Neural crest cell (in vitro differentiated cells): ENCODE results near the gene P2RY2. TPM values are rescaled to one million over a fixed set of nuclear protein-coding genes. Genes with fewer than 3 reads are reported as not detected.

Source experiments
- DNase-seq: peaks from one replicate; pipeline ENCODE4 v3.0.0; 2021; ENCODE audit warnings: low read depth, mixed read lengths, low spot score
- H3K27ac Mint-ChIP-seq: one replicate; pipeline ENCODE4 v1.8.0; 2021; ENCODE audit warnings: mild to moderate bottlenecking, mixed read lengths; ENCODE audit not compliant: unreplicated experiment
- H3K27me3 Mint-ChIP-seq: 2 replicates; pipeline ENCODE4 v1.8.0; 2021; ENCODE audit warnings: low read depth, mild to moderate bottlenecking, mixed read lengths
- H3K36me3 Mint-ChIP-seq: 2 replicates; pipeline ENCODE4 v1.8.0; 2021; ENCODE audit warnings: low read depth, mild to moderate bottlenecking, mixed read lengths
- H3K4me1 Mint-ChIP-seq: 2 replicates; pipeline ENCODE4 v1.8.0; 2021; ENCODE audit warnings: mixed read lengths
- H3K4me3 Mint-ChIP-seq: one replicate; pipeline ENCODE4 v1.8.0; 2021; ENCODE audit warnings: mild to moderate bottlenecking, mixed read lengths
- H3K9me3 Mint-ChIP-seq: 2 replicates; pipeline ENCODE4 v1.8.0; 2021; ENCODE audit warnings: mixed read lengths
- CTCF ChIP-seq: fragments of 200-600 bp; sonication (generic); conservative IDR thresholded peaks from 2 replicates; pipeline ENCODE4 v1.5.0; 2021; ENCODE audit warnings: antibody characterized with exemption, mild to moderate bottlenecking
- total RNA-seq: library from RNA; stranded (reverse); gene quantifications from 2 replicates; pipeline ENCODE4 v1.2.1, GENCODE V29; 2021

P2RY2 gene
- total RNA-seq, 1 donor from 2014 or later, result 0.14 TPM

GRCh38 chr11:73239111-73239521, 21.0 kb downstream of the P2RY2 start:
- no peak for TF ChIP-seq CTCF
- no peaks in the 10 kb centered on the region for H3K36me3 Mint-ChIP-seq
- H3K9me3 Mint-ChIP-seq, result no peaks in the 10 kb centered on the region
- H3K27me3 Mint-ChIP-seq, result no peaks in the 10 kb centered on the region
- no peak overlapping the region for H3K4me3 Mint-ChIP-seq
- H3K27ac Mint-ChIP-seq, result no peak overlapping the region
- peaks cover 10% of the 10 kb centered on the region for H3K4me1 Mint-ChIP-seq
- no peak for DNase-seq

- no peak overlapping the region for H3K4me3 Mint-ChIP-seq
- no peaks in the 10 kb centered on the region for H3K27me3 Mint-ChIP-seq
- no peak for DNase-seq
- peaks cover 14% of the 10 kb centered on the region for H3K4me1 Mint-ChIP-seq
- H3K36me3 Mint-ChIP-seq, result no peaks in the 10 kb centered on the region
- H3K27ac Mint-ChIP-seq, result no peak overlapping the region
- no peaks in the 10 kb centered on the region for H3K9me3 Mint-ChIP-seq
- no peak for TF ChIP-seq CTCF
Observed at GRCh38 chr11:73239571-73240189, 21.6 kb downstream of the P2RY2 start.

- Mint-ChIP-seq H3K27me3 (no peaks in the 10 kb centered on the region), H3K4me1 (peaks cover 20% of the 10 kb centered on the region), H3K9me3 (no peaks in the 10 kb centered on the region), H3K27ac (peak overlapping the region; percentile 27), H3K36me3 (no peaks in the 10 kb centered on the region), H3K4me3 (no peak overlapping the region)
- no peak for DNase-seq
- TF ChIP-seq CTCF, result no peak
Observed at GRCh38 chr11:73240190-73240781, 22.2 kb downstream of the P2RY2 start.

DNA sequence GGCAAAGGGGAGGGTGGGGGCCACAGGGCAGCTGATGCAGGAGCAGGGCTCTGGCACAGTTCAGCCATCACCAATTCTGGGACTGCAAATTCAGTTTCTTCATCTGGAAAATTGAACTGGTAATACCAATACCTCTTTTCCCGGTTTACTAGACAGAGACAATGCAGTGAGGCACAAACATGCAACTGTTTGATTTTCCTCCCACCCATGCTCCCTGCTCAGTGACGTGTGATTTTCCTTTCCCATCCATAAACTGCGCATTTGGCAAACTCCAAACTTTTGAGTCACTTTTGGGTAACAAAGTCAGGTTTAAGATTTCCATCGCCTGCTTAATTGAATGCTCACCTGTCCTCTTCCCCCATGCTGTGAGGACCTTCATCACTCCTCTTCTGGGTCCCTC, 23.2 kb downstream of the P2RY2 start:
- Mint-ChIP-seq H3K27me3 (no peaks in the 10 kb centered on the region), H3K9me3 (no peaks in the 10 kb centered on the region), H3K4me3 (no peak overlapping the region), H3K36me3 (no peaks in the 10 kb centered on the region), H3K27ac (no peak overlapping the region), H3K4me1 (peaks cover 27% of the 10 kb centered on the region)
- TF ChIP-seq CTCF, result no peak
- no peak for DNase-seq

DNA sequence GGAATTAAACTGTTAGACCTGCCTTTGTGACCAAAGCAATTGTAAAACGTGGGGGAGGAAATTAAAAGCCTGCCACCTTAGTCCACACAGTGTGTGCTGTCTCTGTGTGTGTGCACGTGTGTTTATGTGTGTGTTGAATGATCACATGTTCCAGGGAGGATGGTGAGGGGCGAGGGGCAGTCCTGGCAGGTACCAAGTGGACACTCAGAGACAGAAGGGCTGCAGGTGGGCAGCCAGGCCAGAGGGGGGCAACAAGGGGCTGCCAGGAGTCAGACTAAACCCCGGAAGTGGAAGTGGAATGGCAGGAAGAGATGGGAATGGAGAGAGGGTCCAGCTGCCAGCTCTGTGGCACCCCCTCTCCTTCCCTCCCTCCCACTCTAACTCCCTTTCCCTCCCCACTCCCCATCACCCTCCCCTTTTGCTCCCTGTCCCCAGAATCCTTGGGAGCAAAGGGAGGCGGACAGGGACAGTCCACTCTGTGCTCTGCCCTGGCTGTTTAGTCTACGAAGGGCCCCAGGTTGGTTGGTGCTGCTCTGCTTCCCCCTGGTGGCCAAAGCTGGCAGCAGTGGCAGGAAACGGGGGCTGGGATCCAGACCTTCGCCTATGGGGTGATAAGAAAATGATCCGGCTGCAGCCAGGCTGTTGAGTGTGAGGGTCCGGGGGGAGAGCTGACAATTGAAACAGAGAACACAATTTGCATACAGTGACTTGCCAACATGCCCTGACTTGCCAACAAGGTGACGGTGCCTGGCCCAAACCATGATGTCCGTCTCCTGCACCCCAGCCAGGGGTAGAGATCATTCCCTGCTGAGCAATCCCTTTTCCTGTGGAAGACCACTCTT, 24.4 kb downstream of the P2RY2 start:
- Mint-ChIP-seq H3K36me3 (no peaks in the 10 kb centered on the region), H3K4me1 (peaks cover 28% of the 10 kb centered on the region), H3K27ac (peak overlapping the region; percentile 84), H3K9me3 (no peaks in the 10 kb centered on the region), H3K4me3 (peak overlapping the region; percentile 68), H3K27me3 (no peaks in the 10 kb centered on the region)
- DNase-seq, result peak; percentile 90
- peak; percentile 98 for TF ChIP-seq CTCF
